Left renal cortex interstitium (tissue), 4 donors: ENCODE data around the gene ENTPD8. TPM values are rescaled to one million over a fixed set of nuclear protein-coding genes. Genes with fewer than 3 reads are reported as not detected.

Experiments used
- DNase-seq, 4 donors: peaks; one replicate each; pipeline ENCODE4 v3.0.0-alpha.2; 2013; ENCODE audit warnings: low read depth in 4 of 4, low spot score in 2 of 4, missing footprints in 1 of 4
- polyA plus RNA-seq, 4 donors: library from polyadenylated mRNA; unstranded; fragments of 120-200 nt; gene quantifications; one replicate each; pipeline ENCODE4 v1.2.1, GENCODE V29; 2013; ENCODE audit not compliant: insufficient read length in 4 of 4

ENTPD8 gene
- polyA plus RNA-seq, result under 1 TPM; 0.35 to 0.74 (median 0.64) TPM

- DNase-seq, result no peak
These were observed at the start of gene ENTPD8 for GRCh38 chr9:137441289-137441934. TSS of gene ENTPD8 (minus strand) at chr9:137441357. CDS start at chr9:137438285, 3,072 bp downstream.

- no peak for DNase-seq
These were observed 49.5 kb upstream of the ENTPD8 start for GRCh38 chr9:137490532-137491186.

DNA sequence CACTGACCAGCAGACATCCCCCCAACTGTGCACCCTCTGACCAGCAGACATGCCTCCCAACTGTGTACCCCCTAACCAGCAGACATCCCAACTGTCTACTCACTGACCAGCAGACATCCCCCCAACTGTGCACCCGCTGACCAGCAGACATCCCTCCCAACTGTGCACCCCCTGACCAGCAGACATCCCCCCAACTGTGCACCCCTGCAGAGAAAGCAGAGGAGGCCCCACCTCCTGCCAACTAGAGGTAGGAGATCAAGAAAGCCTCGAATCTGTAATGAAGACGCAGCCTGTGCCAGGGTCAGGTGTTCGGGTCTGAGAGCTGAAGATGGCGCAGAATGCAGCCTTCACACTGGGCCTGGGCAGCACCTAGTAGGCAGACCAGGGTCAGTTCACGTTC, 47.7 kb upstream of the ENTPD8 start:
- no peak for DNase-seq

- no peak for DNase-seq
These were observed 47.1 kb upstream of the ENTPD8 start for GRCh38 chr9:137488327-137488653.

GRCh38 chr9:137487454-137488326, 46.5 kb upstream of the ENTPD8 start:
- DNase-seq, result no peak

- DNase-seq, result no peak
These were observed 45.6 kb upstream of the ENTPD8 start for GRCh38 chr9:137486545-137487453.

GRCh38 chr9:137486141-137486490, 45.0 kb upstream of the ENTPD8 start:
- DNase-seq, result no peak

- DNase-seq, result no peak
These were observed 44.4 kb upstream of the ENTPD8 start for GRCh38 chr9:137485343-137486140.

- no peak for DNase-seq
These were observed 43.6 kb upstream of the ENTPD8 start for GRCh38 chr9:137484551-137485315.

GRCh38 chr9:137482094-137482781, 41.1 kb upstream of the ENTPD8 start:
- DNase-seq, result no peak

DNA sequence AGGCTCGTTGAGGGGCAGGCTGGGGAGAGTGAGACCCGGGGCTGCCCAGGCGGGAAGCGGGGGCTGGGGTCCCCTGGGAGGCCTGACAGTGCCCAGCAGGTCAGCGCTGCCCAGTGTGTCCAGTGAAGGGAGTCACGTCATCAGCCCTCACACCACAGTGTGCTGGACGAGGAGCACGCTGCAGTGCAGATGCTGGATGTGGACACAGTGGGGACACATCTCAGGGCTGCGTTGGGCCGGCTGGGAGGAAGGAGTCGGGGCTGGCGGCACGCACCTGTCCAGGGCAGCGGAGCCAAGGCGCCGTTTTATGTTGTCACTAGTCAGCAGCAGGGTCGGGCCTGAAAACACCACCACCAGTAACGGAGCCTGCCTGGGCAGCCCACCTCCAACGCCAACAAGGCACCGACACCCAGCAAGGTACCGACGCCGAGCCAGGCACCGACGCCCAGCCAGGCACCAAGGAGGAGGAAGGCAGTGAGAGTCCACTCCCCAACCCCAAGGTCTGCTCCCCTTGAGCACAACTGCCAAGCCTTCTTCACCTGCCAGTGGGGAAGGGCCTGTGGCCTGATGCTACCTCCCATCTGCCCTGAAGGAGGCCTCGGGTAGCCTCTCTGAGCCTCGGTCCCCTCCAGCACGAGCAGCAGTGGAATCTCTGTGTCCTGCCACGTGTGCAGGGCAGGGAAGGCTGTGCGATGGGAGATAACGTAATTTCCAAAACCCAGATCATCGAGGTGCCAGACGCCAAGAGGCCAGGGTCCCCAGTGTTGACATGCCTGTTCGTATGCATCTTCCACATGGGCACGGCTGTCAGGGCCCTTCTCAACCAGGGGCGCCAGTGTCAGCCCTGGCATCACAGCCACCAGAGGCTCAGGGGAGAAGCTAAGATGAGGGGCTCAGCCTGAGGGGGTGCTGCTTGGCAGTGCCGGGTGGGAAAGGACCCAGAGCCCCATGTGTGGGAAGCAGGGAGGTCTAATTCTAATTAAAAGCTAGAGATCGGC, 39.8 kb upstream of the ENTPD8 start:
- no peak for DNase-seq

DNA sequence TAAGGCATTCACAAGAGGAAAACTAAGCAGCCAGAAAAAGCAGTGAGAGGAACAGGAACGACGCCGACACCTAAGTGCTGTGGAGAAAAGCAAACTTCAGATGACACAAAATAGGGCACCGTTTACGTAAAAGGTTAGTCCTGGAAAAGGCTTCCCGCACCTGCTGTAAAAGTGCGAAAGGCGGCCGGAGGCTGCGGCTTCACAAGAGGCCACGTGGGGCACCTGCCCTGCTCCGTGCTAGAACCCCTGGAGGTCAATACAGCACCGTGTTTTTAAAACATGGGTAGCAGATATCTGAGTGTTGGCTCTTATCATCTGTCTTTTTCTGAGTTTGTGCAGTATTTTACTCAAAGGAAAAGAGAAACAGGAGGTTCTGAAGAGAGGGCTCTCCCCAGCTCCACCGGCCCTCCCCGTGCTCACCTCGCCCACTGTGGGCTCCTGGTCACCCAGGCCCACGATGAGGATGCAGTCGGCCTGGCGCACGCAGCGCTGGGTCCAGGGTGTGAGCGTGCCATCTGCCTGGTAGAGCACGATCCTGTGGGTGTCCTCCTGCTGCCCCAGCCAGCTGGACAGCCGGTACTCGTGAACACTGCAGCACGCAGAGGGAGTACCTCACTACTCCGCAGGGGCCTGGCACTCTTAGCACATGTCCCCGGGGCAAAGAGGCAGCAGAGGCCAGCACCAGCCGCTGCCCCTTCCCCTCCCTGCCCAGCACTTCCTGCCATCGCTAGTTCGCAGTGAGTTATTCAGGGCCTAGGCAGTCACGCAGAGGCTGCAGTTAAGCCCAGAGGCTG, 38.9 kb upstream of the ENTPD8 start:
- no peak for DNase-seq

- no peak for DNase-seq
These were observed 38.1 kb upstream of the ENTPD8 start for GRCh38 chr9:137478962-137479861.

DNA sequence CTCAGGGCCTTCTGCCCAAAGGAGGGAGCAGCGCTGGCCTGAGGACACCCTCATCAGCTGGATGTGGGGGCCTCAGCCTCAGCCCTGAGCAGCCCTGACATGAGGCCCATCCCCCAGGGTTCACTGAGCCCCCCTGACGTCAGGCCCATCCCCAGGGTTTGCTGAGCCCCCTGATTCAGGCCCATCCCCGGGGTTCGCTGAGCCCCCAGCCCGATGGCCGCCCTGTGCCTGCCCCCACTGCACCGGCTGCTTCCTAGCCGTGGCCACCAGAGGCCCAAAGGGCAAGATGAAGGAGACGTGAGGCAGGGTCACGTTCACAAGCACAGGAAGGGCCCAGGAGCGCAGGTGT, 37.4 kb upstream of the ENTPD8 start:
- no peak for DNase-seq

DNA sequence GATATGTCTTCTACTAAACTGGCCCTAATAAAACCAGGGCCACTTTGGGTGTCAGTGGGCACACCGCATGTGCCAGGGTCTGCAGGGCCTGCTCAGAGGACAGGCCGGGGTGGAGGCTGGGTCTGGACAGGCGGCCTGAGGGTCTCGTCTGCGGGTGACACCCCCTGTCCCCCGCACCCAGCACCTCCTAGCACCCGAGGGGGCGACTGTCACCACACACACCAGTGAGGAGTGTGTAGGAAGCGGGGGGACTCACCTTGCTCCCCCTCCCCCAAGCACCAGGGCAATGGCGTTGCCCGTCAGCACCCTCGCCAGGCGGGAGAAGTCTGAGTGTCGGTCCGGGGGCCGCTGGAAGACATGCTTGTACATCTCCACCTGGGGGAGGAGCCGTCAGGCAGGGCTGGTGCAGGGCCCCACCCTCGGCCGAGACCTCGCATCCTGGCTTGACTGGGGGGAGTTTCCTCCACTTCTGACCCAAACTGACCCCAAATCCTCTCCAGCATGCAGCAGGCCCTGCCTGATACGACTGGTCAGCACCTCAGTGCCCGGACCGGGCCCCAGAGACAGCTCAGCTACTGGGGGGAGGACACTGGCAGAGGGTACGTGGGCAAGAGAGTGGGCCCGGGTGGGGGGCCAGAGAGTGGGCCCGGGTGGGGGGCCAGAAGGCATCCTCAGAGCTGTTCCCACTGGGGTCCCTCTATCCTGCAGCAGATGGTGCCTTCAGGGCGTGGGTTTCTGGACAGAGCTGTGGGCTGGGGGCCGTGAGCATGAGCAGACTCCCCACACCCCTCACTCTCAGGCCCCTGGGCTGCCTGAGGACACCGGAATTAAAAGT, 36.8 kb upstream of the ENTPD8 start:
- no peak for DNase-seq
